ENCODE measurements around the gene KCNK1. TPM values are rescaled to one million over a fixed set of nuclear protein-coding genes. Genes with fewer than 3 reads are reported as not detected.

Gene KCNK1
- polyA plus RNA-seq, 1 donor (not counting 4 experiments of a cell fraction or from before 2014, with no cell fraction given) = 17.5 TPM

- H3K27ac ChIP-seq (ENCODE audit: control insufficient read depth, insufficient read depth, low read length) = no peak overlapping the region
- dilution Hi-C loops (cut with MboI; ENCODE audit: extremely low pct_ligation_motif_present, low sequenced_read_pairs) = no loop called here
- no peaks in the 10 kb centered on the region for H4K20me1 ChIP-seq (ENCODE audit: control insufficient read depth, extremely low read depth, insufficient read depth, low read length)
- H2AFZ ChIP-seq (ENCODE audit: control insufficient read depth, low read length) = no peak overlapping the region
- H3K9me1 ChIP-seq (ENCODE audit: control insufficient read depth, extremely low read depth, insufficient read depth, low read length) = no peaks in the 10 kb centered on the region
- FAIRE-seq (no peak), DNase-seq (ENCODE audit: low read depth, low spot score) (no peak)
- no peaks in the 10 kb centered on the region for H3K27me3 ChIP-seq (ENCODE audit: control insufficient read depth, extremely low read depth, insufficient read depth, low read length)
- H3K4me2 ChIP-seq (ENCODE audit: control insufficient read depth, extremely low read depth, insufficient read depth, low read depth, low read length) = no peak overlapping the region
- H3K36me3 ChIP-seq (ENCODE audit: control insufficient read depth in 2 of 2, extremely low read depth in 1 of 2, insufficient read depth in 2 of 2, low read length in 2 of 2) = peaks cover 4 to 6% of the 10 kb centered on the region in 2 experiments
- peaks cover 13% of the 10 kb centered on the region for H3K4me1 ChIP-seq (ENCODE audit: control insufficient read depth, extremely low read depth, insufficient read depth, low read length)
- peaks cover 10% of the 10 kb centered on the region for H3K79me2 ChIP-seq (ENCODE audit: control insufficient read depth, insufficient read depth, low read length)
- H3K9ac ChIP-seq (ENCODE audit: control insufficient read depth, extremely low read depth, insufficient read depth, low read length) = no peak overlapping the region
- TF ChIP-seq EZH2 (IDR thresholded peaks at IDR 0.05; ENCODE audit: low read length) (no peak), CTCF (optimal IDR thresholded peaks at IDR 0.05 in 1 of 3, IDR thresholded peaks at IDR 0.05 in 1 of 3, conservative IDR thresholded peaks at IDR 0.05 in 1 of 3; ENCODE audit: extremely low read depth in 1 of 3, insufficient read depth in 2 of 3, low read length in 3 of 3) (no peak)
- H3K9me3 ChIP-seq (ENCODE audit: control insufficient read depth, low read depth, low read length) = no peaks in the 10 kb centered on the region
- no peak overlapping the region for H3K4me3 ChIP-seq (ENCODE audit: control insufficient read depth in 2 of 3, extremely low read depth in 1 of 3, insufficient read depth in 2 of 3, low read depth in 1 of 3, low read length in 3 of 3)
These were observed 47.7 kb downstream of the KCNK1 start for GRCh38 chr1:233661376-233662159.

GRCh38 chr1:233662575-233663304, 48.8 kb downstream of the KCNK1 start:
- H3K27ac ChIP-seq (ENCODE audit: control insufficient read depth, insufficient read depth, low read length) = no peak overlapping the region
- no peaks in the 10 kb centered on the region for H3K9me1 ChIP-seq (ENCODE audit: control insufficient read depth, extremely low read depth, insufficient read depth, low read length)
- dilution Hi-C loops (cut with MboI; ENCODE audit: extremely low pct_ligation_motif_present, low sequenced_read_pairs) = no loop called here
- H2AFZ ChIP-seq (ENCODE audit: control insufficient read depth, low read length) = no peak overlapping the region
- H3K9me3 ChIP-seq (ENCODE audit: control insufficient read depth, low read depth, low read length) = no peaks in the 10 kb centered on the region
- no peak overlapping the region for H3K9ac ChIP-seq (ENCODE audit: control insufficient read depth, extremely low read depth, insufficient read depth, low read length)
- DNase-seq (ENCODE audit: low read depth, low spot score) (no peak), FAIRE-seq (peak; percentile 13)
- H3K4me1 ChIP-seq (ENCODE audit: control insufficient read depth, extremely low read depth, insufficient read depth, low read length) = peaks cover 9% of the 10 kb centered on the region
- H3K27me3 ChIP-seq (ENCODE audit: control insufficient read depth, extremely low read depth, insufficient read depth, low read length) = no peaks in the 10 kb centered on the region
- no peak overlapping the region for H3K4me3 ChIP-seq (ENCODE audit: control insufficient read depth in 2 of 3, extremely low read depth in 1 of 3, insufficient read depth in 2 of 3, low read depth in 1 of 3, low read length in 3 of 3)
- no peaks in the 10 kb centered on the region for H4K20me1 ChIP-seq (ENCODE audit: control insufficient read depth, extremely low read depth, insufficient read depth, low read length)
- peaks cover 9% of the 10 kb centered on the region for H3K79me2 ChIP-seq (ENCODE audit: control insufficient read depth, insufficient read depth, low read length)
- peaks cover 6% of the 10 kb centered on the region in 2 experiments for H3K36me3 ChIP-seq (ENCODE audit: control insufficient read depth in 2 of 2, extremely low read depth in 1 of 2, insufficient read depth in 2 of 2, low read length in 2 of 2)
- TF ChIP-seq EZH2 (IDR thresholded peaks at IDR 0.05; ENCODE audit: low read length) = no peak
- no peak for TF ChIP-seq CTCF (optimal IDR thresholded peaks at IDR 0.05 in 1 of 3, IDR thresholded peaks at IDR 0.05 in 1 of 3, conservative IDR thresholded peaks at IDR 0.05 in 1 of 3; ENCODE audit: extremely low read depth in 1 of 3, insufficient read depth in 2 of 3, low read length in 3 of 3)
- no peak overlapping the region for H3K4me2 ChIP-seq (ENCODE audit: control insufficient read depth, extremely low read depth, insufficient read depth, low read depth, low read length)
